ENCODE results near the gene GTPBP3. TPM values are rescaled to one million over a fixed set of nuclear protein-coding genes. Genes with fewer than 3 reads are reported as not detected.

GTPBP3 gene
- total RNA-seq, 4 donors from 2014 or later: 17.7 to 21.8 (median 19.6) TPM

DNA sequence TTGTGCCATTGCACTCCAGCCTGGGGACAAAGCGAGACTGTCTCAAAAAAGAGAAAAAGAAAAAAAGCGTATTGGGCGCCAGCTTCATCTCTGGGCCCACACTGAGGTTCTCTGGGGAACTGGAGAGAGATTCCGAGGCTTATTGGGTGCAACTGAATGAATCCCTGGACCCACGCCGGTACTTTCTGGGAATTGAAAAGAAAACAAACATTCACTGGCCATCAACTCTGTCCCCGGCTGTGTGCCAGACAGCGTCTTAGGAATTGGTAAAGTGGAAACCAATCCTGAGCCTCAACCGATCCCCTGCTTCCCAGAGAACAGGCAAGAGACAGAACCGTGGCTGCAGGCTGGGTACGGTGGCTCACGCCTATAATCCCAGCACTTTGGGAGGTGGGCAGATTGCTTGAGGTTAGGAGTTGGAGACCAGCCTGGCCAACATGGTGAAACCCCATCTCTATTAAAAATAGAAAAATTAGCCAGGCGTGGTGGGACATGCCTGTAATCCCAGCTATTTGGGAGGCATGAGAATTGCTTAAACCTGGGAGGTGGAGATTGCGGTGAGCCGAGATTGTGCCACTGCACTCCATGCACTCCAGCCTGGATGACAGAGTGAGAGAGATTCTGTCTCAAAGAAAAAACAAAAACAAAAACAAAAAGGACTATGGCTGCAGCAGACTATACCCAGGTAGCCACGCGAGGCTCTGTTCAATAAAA is 11.3 kb upstream of the GTPBP3 start:
- H3K4me1 ChIP-seq: peaks cover 10 to 22% of the 10 kb centered on the region in 2 donors
- no peaks in the 10 kb centered on the region for H3K9me3 ChIP-seq
- intact Hi-C loops (cut with DNase I): no loop called here
- WGBS, 2 donors: 82 to 83% methylated on average over 17 of the region's 17 CpGs
- TF ChIP-seq, protein P1, sequence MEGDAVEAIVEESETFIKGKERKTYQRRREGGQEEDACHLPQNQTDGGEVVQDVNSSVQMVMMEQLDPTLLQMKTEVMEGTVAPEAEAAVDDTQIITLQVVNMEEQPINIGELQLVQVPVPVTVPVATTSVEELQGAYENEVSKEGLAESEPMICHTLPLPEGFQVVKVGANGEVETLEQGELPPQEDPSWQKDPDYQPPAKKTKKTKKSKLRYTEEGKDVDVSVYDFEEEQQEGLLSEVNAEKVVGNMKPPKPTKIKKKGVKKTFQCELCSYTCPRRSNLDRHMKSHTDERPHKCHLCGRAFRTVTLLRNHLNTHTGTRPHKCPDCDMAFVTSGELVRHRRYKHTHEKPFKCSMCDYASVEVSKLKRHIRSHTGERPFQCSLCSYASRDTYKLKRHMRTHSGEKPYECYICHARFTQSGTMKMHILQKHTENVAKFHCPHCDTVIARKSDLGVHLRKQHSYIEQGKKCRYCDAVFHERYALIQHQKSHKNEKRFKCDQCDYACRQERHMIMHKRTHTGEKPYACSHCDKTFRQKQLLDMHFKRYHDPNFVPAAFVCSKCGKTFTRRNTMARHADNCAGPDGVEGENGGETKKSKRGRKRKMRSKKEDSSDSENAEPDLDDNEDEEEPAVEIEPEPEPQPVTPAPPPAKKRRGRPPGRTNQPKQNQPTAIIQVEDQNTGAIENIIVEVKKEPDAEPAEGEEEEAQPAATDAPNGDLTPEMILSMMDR (IDR thresholded peaks at IDR 0.05): no peak
- TF ChIP-seq POLR2A (IDR thresholded peaks at IDR 0.05): no peak
- H3K4me3 ChIP-seq (replicated peaks in 1 of 3): no peak overlapping the region
- no peaks in the 10 kb centered on the region for H3K27me3 ChIP-seq
- no peak overlapping the region for H3K27ac ChIP-seq
- DNase-seq: peak; percentile 24 to 31
- peaks cover 0 to 9% of the 10 kb centered on the region in 2 donors for H3K36me3 ChIP-seq

DNA sequence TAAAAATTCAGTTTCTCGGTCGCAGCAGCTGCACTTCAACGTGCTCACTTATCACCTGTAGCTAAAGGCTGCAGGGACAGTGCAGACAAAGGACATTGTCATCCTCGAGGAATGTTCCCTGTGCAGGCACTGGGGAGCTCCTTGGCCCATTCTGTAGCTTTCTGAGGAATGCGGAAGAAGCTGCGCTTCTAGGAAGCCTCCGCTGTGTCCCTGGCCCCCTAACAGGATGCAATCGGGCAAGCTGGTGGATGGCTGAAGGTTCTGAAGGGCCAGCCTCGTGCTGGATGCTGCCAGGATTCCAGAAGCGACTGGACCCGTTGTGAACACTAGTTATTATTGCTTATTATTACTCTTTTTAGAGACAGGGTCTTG is 10.8 kb upstream of the GTPBP3 start:
- no peaks in the 10 kb centered on the region for H3K9me3 ChIP-seq
- H3K27me3 ChIP-seq: no peaks in the 10 kb centered on the region
- intact Hi-C loops (cut with DNase I): no loop called here
- DNase-seq: no peak
- H3K36me3 ChIP-seq: peaks cover 0 to 4% of the 10 kb centered on the region in 2 donors
- no peak overlapping the region for H3K27ac ChIP-seq
- no peak overlapping the region for H3K4me3 ChIP-seq (replicated peaks in 1 of 3)
- no peak for TF ChIP-seq POLR2A (IDR thresholded peaks at IDR 0.05)
- TF ChIP-seq, protein P1 (IDR thresholded peaks at IDR 0.05): no peak
- peaks cover 10 to 22% of the 10 kb centered on the region in 2 donors for H3K4me1 ChIP-seq
- 81 to 84% methylated on average over 9 to 11 of the region's 11 CpGs for WGBS, 2 donors

DNA sequence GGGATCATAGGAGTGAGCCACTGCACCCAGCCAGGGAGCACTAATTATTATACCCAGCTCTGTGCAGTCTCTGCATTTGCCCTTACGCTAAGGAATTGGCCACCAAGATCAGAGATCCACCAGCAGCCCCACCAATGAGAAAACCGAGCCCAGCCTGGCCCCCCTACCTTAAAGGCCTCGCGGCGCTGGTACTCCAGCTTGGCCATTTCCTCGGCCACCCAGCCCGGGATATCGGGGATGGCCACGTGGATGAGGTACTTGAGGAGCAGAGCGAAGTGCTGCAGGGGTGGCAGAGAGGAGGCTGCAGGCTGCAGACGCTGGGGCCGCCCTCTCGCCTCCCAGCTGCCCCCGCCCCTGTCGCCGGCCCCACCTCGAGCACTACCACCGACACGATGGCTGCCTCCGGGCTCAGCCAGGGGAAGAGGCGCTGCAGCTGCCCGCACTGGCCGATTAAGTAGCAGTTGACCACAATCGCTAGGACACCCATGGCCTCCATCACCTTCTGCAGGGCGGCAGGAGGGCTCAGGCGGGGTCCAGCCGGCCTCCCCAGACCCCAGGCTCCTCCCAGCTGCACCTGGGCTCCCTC is 10.2 kb upstream of the GTPBP3 start:
- DNase-seq: no peak
- no peak overlapping the region for H3K27ac ChIP-seq
- H3K27me3 ChIP-seq: no peaks in the 10 kb centered on the region
- H3K36me3 ChIP-seq: no peaks in the 10 kb centered on the region
- H3K9me3 ChIP-seq: no peaks in the 10 kb centered on the region
- TF ChIP-seq, protein P1 (IDR thresholded peaks at IDR 0.05): no peak
- no peak for TF ChIP-seq POLR2A (IDR thresholded peaks at IDR 0.05)
- no peak overlapping the region for H3K4me3 ChIP-seq (replicated peaks in 1 of 3)
- intact Hi-C loops (cut with DNase I): no loop called here
- WGBS, 2 donors: 51% methylated on average over 22 of the region's 27 CpGs; no CpG with 5 or more reads in 1 of the 2 donors
- H3K4me1 ChIP-seq: peaks cover 10 to 22% of the 10 kb centered on the region in 2 donors

DNA sequence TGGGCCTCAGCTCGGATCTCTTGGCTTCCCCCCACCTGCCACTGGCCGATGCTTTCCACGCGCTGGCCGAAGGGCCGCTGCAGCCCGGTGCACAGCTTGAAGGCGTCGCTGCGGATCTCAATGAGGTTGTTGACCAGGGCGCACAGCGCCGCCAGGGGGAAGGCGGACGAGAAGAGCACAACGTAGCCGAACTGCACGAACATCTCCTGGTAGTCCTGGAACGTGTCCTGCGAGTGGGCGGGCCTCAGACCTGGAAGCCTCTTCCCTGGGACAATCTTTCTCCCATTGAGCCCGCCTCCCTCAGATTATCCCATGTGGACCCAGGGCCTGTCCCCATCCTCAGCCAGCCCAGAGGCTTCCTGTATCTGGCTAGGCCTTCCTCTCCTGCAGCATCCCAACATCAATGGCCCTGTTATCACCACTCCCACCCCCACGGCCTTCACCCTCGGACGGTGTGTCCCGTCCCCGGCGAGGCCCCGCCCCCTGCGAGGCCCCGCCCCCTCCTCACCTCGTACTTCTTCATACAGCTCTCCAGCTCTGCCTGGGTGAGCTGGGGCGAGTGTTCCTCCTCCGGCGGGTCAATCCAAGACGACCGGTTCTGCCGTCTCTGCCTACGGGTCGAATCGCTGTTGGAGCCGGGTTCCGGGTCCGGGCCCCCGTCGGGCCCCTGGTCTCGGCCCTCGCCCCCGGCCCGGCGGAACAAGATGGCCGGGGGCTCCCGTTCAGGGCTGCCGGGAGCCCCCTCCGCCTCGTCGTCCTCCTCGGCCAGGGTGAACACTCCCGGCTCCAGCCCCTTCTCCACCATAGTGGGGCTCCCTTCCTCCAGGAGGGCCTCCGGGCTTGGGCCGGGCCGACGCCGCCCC is 9.5 kb upstream of the GTPBP3 start:
- Histone ChIP-seq H3K27me3 (no peaks in the 10 kb centered on the region), H3K9me3 (no peaks in the 10 kb centered on the region), H3K36me3 (no peaks in the 10 kb centered on the region), H3K4me3 (replicated peaks in 1 of 3) (peak overlapping the region in 1 of 3 donors; percentile 32), H3K4me1 (peaks cover 10 to 22% of the 10 kb centered on the region in 2 donors), H3K27ac (peak overlapping the region; percentile 54 to 72 (median 58))
- 15 to 20% methylated on average over 12 to 51 of the region's 64 CpGs for WGBS, 2 donors
- DNase-seq: peak; percentile 96
- intact Hi-C loops (cut with DNase I): no loop called here
- TF ChIP-seq, protein P1 (IDR thresholded peaks at IDR 0.05): peak; percentile 21 to 72 (median 60)
- peak in 1 of 2 donors; percentile 55 for TF ChIP-seq POLR2A (IDR thresholded peaks at IDR 0.05)

Data from thyroid gland (tissue), 4 donors.